Astrocyte (in vitro differentiated cells and primary cell): ENCODE measurements around the gene RNASE12. TPM values are rescaled to one million over a fixed set of nuclear protein-coding genes. Genes with fewer than 3 reads are reported as not detected.

Experiments used
- DNase-seq: peaks from one replicate; pipeline ENCODE4 v3.0.0-alpha.2; 2010; ENCODE audit warnings: low read depth
- FAIRE-seq: peaks from 2 replicates; lab custom pipeline; 2011; peaks lifted over from hg19 to GRCh38; lab: Jason Lieb, UNC
- H2AFZ ChIP-seq: 2 replicates; pipeline ENCODE4 v1.6.0; 2012; ENCODE audit warnings: low read depth, low read length, inconsistent platforms
- H3K27ac ChIP-seq: 2 replicates; pipeline ENCODE4 v1.5.1; 2011; ENCODE audit warnings: low read depth, low read length, inconsistent platforms
- H3K27me3 ChIP-seq: 2 replicates; pipeline ENCODE4 v1.6.0; 2011; ENCODE audit warnings: low read length, inconsistent platforms; ENCODE audit not compliant: insufficient read depth
- H3K36me3 ChIP-seq: 2 replicates; pipeline ENCODE4 v1.5.1; 2011; ENCODE audit warnings: low read length, inconsistent platforms; ENCODE audit not compliant: insufficient read depth
- H3K4me1 ChIP-seq: 2 replicates; pipeline ENCODE4 v1.5.1; 2011; ENCODE audit warnings: low read length, inconsistent platforms; ENCODE audit not compliant: insufficient read depth
- H3K4me2 ChIP-seq: 2 replicates; pipeline ENCODE4 v1.6.0; 2012; ENCODE audit warnings: low read length, inconsistent platforms
- H3K4me3 ChIP-seq: 2 replicates; pipeline ENCODE4 v1.5.1; 2011; ENCODE audit warnings: low read depth, mild to moderate bottlenecking, low read length, inconsistent platforms; ENCODE audit not compliant: insufficient read depth
- H3K79me2 ChIP-seq: 2 replicates; pipeline ENCODE4 v1.6.0; 2012; ENCODE audit warnings: mild to moderate bottlenecking, low read length, inconsistent platforms; ENCODE audit not compliant: insufficient read depth
- H3K9ac ChIP-seq: 2 replicates; pipeline ENCODE4 v1.6.0; 2012; ENCODE audit warnings: mild to moderate bottlenecking, low read length, inconsistent platforms
- H3K9me3 ChIP-seq: 2 replicates; pipeline ENCODE4 v1.5.1; 2012; ENCODE audit warnings: low read depth, mild to moderate bottlenecking, low read length, inconsistent platforms; ENCODE audit not compliant: insufficient read depth
- H4K20me1 ChIP-seq: 2 replicates; pipeline ENCODE4 v1.6.0; 2012; ENCODE audit warnings: low read length, inconsistent platforms; ENCODE audit not compliant: insufficient read depth
- H3K27ac Mint-ChIP-seq: one replicate; pipeline ENCODE4 v1.8.0; 2021; ENCODE audit warnings: mild to moderate bottlenecking, mixed read lengths; ENCODE audit not compliant: unreplicated experiment
- H3K27me3 Mint-ChIP-seq: one replicate; pipeline ENCODE4 v1.8.0; 2021; ENCODE audit warnings: low read depth, mixed read lengths; ENCODE audit not compliant: unreplicated experiment
- H3K36me3 Mint-ChIP-seq: one replicate; pipeline ENCODE4 v1.8.0; 2021; ENCODE audit warnings: low read depth, mixed read lengths; ENCODE audit not compliant: unreplicated experiment
- H3K4me1 Mint-ChIP-seq: one replicate; pipeline ENCODE4 v1.8.0; 2021; ENCODE audit warnings: low read depth, mixed read lengths; ENCODE audit not compliant: unreplicated experiment
- H3K4me3 Mint-ChIP-seq: one replicate; pipeline ENCODE4 v1.8.0; 2021; ENCODE audit warnings: mild to moderate bottlenecking, moderate library complexity, mixed read lengths; ENCODE audit not compliant: unreplicated experiment
- H3K9me3 Mint-ChIP-seq: one replicate; pipeline ENCODE4 v1.8.0; 2021; ENCODE audit warnings: mild to moderate bottlenecking, mixed read lengths; ENCODE audit not compliant: unreplicated experiment
- EZH2 ChIP-seq: IDR thresholded peaks from 2 replicates; pipeline ENCODE4 v1.6.1; 2012; ENCODE audit warnings: mild to moderate bottlenecking, low read length, inconsistent platforms; ENCODE audit not compliant: insufficient read depth
- total RNA-seq: library from RNA; stranded (reverse); gene quantifications from 2 replicates; pipeline ENCODE4 v1.2.1, GENCODE V29; 2021
- TF ChIP-seq, protein P1 (sequence below): IDR thresholded peaks from 2 replicates; pipeline ENCODE4 v1.5.1; 2011; ENCODE audit warnings: low read depth, mild to moderate bottlenecking, inconsistent platforms, low read length, moderate library complexity; ENCODE audit not compliant: insufficient read depth

RNASE12 gene
- total RNA-seq, 1 donor from 2014 or later: not detected

DNA sequence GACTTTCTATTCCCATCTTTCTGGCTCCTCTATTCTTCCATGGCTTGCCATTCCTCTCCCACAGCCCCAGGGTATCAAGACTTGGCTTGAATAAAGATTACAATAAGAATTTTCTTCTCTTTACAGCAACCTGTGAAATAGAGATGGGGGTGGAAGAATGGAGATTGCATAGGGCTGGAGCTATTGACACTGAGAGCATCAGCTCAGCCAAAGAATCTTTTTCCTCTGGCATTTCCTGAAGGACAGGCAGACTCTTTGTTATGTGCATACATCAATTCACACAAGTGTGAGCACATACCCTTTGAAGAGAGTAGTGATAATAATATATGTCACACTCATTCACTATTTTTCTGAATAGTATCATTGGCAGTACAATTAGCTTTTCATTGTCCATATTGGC lies 8.0 kb downstream of the RNASE12 start:
- no peaks in the 10 kb centered on the region for H3K79me2 ChIP-seq
- Mint-ChIP-seq H3K4me3 (no peak overlapping the region), H3K4me1 (no peaks in the 10 kb centered on the region), H3K36me3 (no peaks in the 10 kb centered on the region), H3K27ac (no peak overlapping the region), H3K27me3 (peaks cover 8% of the 10 kb centered on the region), H3K9me3 (peaks cover 1% of the 10 kb centered on the region)
- no peaks in the 10 kb centered on the region for H4K20me1 ChIP-seq
- no peaks in the 10 kb centered on the region for H3K27me3 ChIP-seq
- FAIRE-seq (no peak), DNase-seq (no peak)
- H3K4me1 ChIP-seq: no peaks in the 10 kb centered on the region
- no peak overlapping the region for H3K27ac ChIP-seq
- no peak for TF ChIP-seq EZH2
- TF ChIP-seq, protein P1, sequence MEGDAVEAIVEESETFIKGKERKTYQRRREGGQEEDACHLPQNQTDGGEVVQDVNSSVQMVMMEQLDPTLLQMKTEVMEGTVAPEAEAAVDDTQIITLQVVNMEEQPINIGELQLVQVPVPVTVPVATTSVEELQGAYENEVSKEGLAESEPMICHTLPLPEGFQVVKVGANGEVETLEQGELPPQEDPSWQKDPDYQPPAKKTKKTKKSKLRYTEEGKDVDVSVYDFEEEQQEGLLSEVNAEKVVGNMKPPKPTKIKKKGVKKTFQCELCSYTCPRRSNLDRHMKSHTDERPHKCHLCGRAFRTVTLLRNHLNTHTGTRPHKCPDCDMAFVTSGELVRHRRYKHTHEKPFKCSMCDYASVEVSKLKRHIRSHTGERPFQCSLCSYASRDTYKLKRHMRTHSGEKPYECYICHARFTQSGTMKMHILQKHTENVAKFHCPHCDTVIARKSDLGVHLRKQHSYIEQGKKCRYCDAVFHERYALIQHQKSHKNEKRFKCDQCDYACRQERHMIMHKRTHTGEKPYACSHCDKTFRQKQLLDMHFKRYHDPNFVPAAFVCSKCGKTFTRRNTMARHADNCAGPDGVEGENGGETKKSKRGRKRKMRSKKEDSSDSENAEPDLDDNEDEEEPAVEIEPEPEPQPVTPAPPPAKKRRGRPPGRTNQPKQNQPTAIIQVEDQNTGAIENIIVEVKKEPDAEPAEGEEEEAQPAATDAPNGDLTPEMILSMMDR: no peak
- H3K9ac ChIP-seq: no peak overlapping the region
- no peak overlapping the region for H3K4me3 ChIP-seq
- H3K9me3 ChIP-seq: no peaks in the 10 kb centered on the region
- H3K4me2 ChIP-seq: no peak overlapping the region
- H3K36me3 ChIP-seq: no peaks in the 10 kb centered on the region
- no peak overlapping the region for H2AFZ ChIP-seq

DNA sequence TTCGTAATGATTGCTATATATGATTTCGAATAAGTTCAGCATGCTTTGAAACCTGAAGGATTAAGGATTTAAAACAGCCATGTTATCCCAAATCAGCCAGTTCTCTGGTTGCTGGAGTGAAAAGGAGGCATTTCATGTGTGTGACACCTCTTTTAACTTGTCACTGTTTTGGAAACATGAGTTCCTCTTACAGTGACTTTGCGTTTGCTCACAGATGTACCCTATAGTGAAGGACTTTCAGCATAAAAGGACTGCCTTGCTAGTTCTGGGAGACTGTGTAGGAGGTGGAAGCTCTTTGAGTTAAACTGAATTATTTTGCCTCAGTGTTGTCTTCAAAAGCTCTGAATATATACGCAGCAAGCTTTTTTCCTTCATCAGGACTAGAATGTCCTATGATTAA lies 10.9 kb downstream of the RNASE12 start:
- TF ChIP-seq, protein P1: no peak
- no peak for TF ChIP-seq EZH2

DNA sequence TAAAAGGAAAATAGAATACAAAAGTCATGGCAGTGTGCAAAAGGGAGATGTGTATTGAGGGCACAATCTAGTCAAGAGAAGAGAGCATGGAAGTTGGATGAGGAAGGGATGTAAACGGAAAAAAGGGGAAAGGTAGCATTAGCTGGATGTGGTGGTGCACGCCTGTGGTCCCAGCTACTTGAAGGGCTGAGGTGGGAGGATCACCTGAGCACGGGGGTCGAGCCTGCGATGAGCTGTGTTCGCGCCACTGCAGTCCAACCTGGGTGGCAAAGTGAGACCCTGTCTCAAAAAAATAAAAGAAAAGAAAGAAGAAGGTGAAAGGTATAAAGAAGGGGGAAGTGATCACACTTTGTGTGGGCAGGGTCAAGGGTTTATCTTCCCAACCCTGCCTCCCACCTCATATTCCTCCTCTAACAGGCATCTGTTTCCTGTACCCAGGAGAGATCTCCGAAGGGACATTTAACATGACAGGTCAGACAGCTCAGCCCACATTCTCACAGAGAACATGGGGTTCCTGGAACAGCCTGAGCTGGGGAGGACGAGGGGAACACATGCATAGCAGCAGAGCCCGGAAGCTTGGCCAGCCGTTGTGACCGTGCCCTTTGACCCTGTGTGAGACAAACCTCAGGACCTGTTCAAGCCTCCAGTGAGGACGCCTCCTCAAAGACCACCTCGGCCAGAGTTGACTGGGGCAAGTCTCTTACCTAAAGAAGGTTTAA lies 12.2 kb downstream of the RNASE12 start:
- Mint-ChIP-seq H3K4me3 (no peak overlapping the region), H3K4me1 (no peaks in the 10 kb centered on the region), H3K27me3 (peaks cover 4% of the 10 kb centered on the region), H3K27ac (no peak overlapping the region), H3K36me3 (no peaks in the 10 kb centered on the region), H3K9me3 (no peaks in the 10 kb centered on the region)
- H3K36me3 ChIP-seq: no peaks in the 10 kb centered on the region
- no peak overlapping the region for H3K9ac ChIP-seq
- no peaks in the 10 kb centered on the region for H3K27me3 ChIP-seq
- TF ChIP-seq, protein P1: no peak
- TF ChIP-seq EZH2: no peak
- no peaks in the 10 kb centered on the region for H3K79me2 ChIP-seq
- DNase-seq (no peak), FAIRE-seq (no peak)
- H3K4me1 ChIP-seq: no peaks in the 10 kb centered on the region
- no peak overlapping the region for H3K27ac ChIP-seq
- no peaks in the 10 kb centered on the region for H4K20me1 ChIP-seq
- no peaks in the 10 kb centered on the region for H3K9me3 ChIP-seq
- no peak overlapping the region for H2AFZ ChIP-seq
- no peak overlapping the region for H3K4me2 ChIP-seq
- no peak overlapping the region for H3K4me3 ChIP-seq

More for the DNA sequence above, 10.9 kb downstream of the RNASE12 start:
- Histone ChIP-seq H3K79me2 (no peaks in the 10 kb centered on the region), H3K27me3 (no peaks in the 10 kb centered on the region), H3K9me3 (no peaks in the 10 kb centered on the region), H4K20me1 (no peaks in the 10 kb centered on the region), H3K27ac (no peak overlapping the region), H3K4me2 (no peak overlapping the region), H3K36me3 (no peaks in the 10 kb centered on the region), H3K4me3 (no peak overlapping the region), H3K9ac (no peak overlapping the region), H3K4me1 (no peaks in the 10 kb centered on the region), H2AFZ (no peak overlapping the region)
- peaks cover 4% of the 10 kb centered on the region for H3K27me3 Mint-ChIP-seq
- H3K9me3 Mint-ChIP-seq: no peaks in the 10 kb centered on the region
- no peak for DNase-seq
- no peaks in the 10 kb centered on the region for H3K36me3 Mint-ChIP-seq
- no peak overlapping the region for H3K27ac Mint-ChIP-seq
- FAIRE-seq: no peak
- H3K4me1 Mint-ChIP-seq: no peaks in the 10 kb centered on the region
- H3K4me3 Mint-ChIP-seq: no peak overlapping the region
